PC-9 (cell line): ENCODE results near the gene IFT88. TPM values are rescaled to one million over a fixed set of nuclear protein-coding genes. Genes with fewer than 3 reads are reported as not detected.

Experiments
- BruUV-seq: library from RNA; stranded (reverse); fragments of 400-500 nt; replicated peaks from 2 replicates; lab custom pipeline; 2021; lab: Mats Ljungman, UMichigan
- CTCF ChIA-PET: fragments of 300-600 bp; sonication (Branson Sonifier 250); formaldehyde crosslinking; loops from one replicate; lab custom pipeline; 2022; ENCODE audit warnings: antibody characterized with exemption; lab: Charles Lee
- POLR2A ChIA-PET: fragments of 300-600 bp; sonication (Branson Sonifier 250); formaldehyde crosslinking; loops from one replicate; lab custom pipeline; 2022; ENCODE audit warnings: antibody characterized with exemption; ENCODE audit not compliant: unreplicated experiment; lab: Charles Lee
- DNase-seq, 2 experiments: peaks; one replicate each; pipeline versions ENCODE4 v3.0.0 to v3.0.0-alpha.2; 2015 to 2022; ENCODE audit warnings: mixed read lengths in 1 of 2
- H2AFZ ChIP-seq: fragments of 200-600 bp; sonication (generic); 2 replicates; pipeline ENCODE4 v1.8.1; 2017; ENCODE audit warnings: antibody characterized with exemption
- H3F3A ChIP-seq: fragments of 200-600 bp; sonication (generic); 2 replicates; pipeline ENCODE4 v1.8.1; 2017; ENCODE audit warnings: antibody characterized with exemption, mild to moderate bottlenecking, low read depth; ENCODE audit not compliant: insufficient read depth
- H3K27ac ChIP-seq: fragments of 200-600 bp; sonication (generic); 2 replicates; pipeline ENCODE4 v1.6.1; 2016; ENCODE audit warnings: mixed run types
- H3K27me3 ChIP-seq: fragments of 200-600 bp; sonication (generic); 2 replicates; pipeline ENCODE4 v1.6.1; 2016; ENCODE audit warnings: low read depth, mixed run types; ENCODE audit not compliant: insufficient read depth
- H3K36me3 ChIP-seq: fragments of 200-600 bp; sonication (generic); 2 replicates; pipeline ENCODE4 v1.6.1; 2016; ENCODE audit warnings: low read depth, mixed run types
- H3K4me1 ChIP-seq: fragments of 200-600 bp; sonication (generic); replicated peaks from 2 replicates; pipeline ENCODE4 v1.6.1; 2016; ENCODE audit warnings: mixed run types; ENCODE audit not compliant: insufficient read depth
- H3K4me2 ChIP-seq: fragments of 200-600 bp; sonication (generic); 2 replicates; pipeline ENCODE4 v1.6.1; 2017; ENCODE audit warnings: mixed run types
- H3K4me3 ChIP-seq: fragments of 200-600 bp; sonication (generic); 2 replicates; pipeline ENCODE4 v1.6.1; 2016; ENCODE audit warnings: mixed run types
- H3K79me2 ChIP-seq: fragments of 200-600 bp; sonication (generic); 2 replicates; pipeline ENCODE4 v1.6.1; 2017; ENCODE audit warnings: low read depth, mixed run types
- H3K9me2 ChIP-seq: fragments of 200-600 bp; sonication (generic); 2 replicates; pipeline ENCODE4 v1.8.1; 2017; ENCODE audit warnings: mild to moderate bottlenecking; ENCODE audit not compliant: insufficient read depth
- H3K9me3 ChIP-seq: fragments of 200-600 bp; sonication (generic); 2 replicates; pipeline ENCODE4 v1.8.1; 2016; ENCODE audit warnings: low read depth; ENCODE audit not compliant: insufficient read depth
- H4K20me1 ChIP-seq: fragments of 200-600 bp; sonication (generic); 2 replicates; pipeline ENCODE4 v1.8.1; 2017; ENCODE audit not compliant: insufficient read depth
- EZH2 ChIP-seq: fragments of 200-600 bp; sonication (generic); IDR thresholded peaks from 2 replicates; pipeline ENCODE4 v1.8.0; 2017; ENCODE audit warnings: antibody characterized with exemption, low read depth
- intact Hi-C: fragments of 100-400 bp; cut with micrococcal nuclease; formaldehyde crosslinking; loops from one replicate; pipeline ENCODE4 v1.10.0; 2022; ENCODE audit not compliant: unreplicated experiment
- total RNA-seq: library from RNA; stranded (reverse); gene quantifications from 2 replicates; pipeline ENCODE4 v1.2.3, GENCODE V29; 2021
- TF ChIP-seq, protein P1 (sequence below): fragments of 200-600 bp; sonication (generic); conservative IDR thresholded peaks from 2 replicates; pipeline ENCODE4 v1.6.1; 2017; ENCODE audit warnings: mixed run types, antibody characterized with exemption, mild to moderate bottlenecking, moderate library complexity

The IFT88 gene
- total RNA-seq, 1 experiment from 2014 or later = 11.7 TPM

DNA sequence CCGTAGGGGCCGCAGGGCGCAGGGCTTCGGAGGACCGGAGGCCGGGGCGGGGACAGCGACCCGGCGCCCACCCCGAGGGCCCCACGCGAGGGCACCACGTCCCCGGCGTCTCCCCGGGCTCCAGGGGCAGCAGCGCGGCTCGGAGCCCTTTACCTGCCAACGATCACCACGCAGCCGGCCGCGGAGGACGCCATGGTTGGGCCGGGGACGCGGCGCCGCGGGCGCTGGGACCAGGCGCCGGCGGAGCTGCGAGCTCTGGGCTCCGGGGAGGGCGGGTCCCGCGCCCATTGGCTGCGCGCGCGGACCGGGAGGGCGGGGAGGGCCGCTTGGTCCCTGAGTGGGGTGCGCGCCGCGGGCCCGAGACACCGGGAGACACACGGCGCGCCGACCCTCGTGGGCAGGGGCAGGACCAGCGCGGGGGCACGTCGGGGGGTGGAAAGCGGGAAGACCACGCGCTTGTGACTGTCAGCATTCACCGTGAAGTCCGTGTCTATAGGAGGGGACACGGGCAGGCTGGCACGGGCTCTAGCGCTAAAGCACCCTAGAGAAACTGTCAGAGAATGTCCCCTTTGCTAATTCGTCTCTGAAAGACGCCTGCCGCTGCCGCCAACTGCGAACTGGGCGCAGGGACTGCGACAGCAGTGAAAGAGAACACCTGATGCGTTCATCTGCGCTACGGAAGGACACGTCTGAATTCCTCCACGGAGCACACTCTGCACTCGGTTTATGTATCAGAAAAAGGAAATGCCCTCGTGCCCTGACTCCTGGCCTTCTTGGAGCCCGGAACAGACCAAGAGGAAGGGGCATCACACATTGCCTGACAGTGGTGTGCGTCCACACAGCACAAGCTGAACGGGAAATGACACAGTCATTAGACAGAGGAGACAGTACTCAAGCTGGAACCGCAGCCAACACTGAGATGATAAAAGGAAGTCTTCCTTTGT, 41.1 kb upstream of the IFT88 start, which contains the start of gene CRYL1:
Gene CRYL1 (minus strand): TSS at position 257 of the 944 bp plus-strand sequence. CDS start 63 bp downstream, at position 194.
- no peaks in the 10 kb centered on the region for H3K36me3 ChIP-seq
- H3K4me3 ChIP-seq = peak within 1 kb of the TSS; percentile 71
- H3K4me1 ChIP-seq = peaks cover 8% of the 10 kb centered on the region
- no peaks in the 10 kb centered on the region for H4K20me1 ChIP-seq
- H3F3A ChIP-seq = peaks cover 17% of the 10 kb centered on the region; the same call in 1 of the 2 replicates
- TF ChIP-seq, protein P1, sequence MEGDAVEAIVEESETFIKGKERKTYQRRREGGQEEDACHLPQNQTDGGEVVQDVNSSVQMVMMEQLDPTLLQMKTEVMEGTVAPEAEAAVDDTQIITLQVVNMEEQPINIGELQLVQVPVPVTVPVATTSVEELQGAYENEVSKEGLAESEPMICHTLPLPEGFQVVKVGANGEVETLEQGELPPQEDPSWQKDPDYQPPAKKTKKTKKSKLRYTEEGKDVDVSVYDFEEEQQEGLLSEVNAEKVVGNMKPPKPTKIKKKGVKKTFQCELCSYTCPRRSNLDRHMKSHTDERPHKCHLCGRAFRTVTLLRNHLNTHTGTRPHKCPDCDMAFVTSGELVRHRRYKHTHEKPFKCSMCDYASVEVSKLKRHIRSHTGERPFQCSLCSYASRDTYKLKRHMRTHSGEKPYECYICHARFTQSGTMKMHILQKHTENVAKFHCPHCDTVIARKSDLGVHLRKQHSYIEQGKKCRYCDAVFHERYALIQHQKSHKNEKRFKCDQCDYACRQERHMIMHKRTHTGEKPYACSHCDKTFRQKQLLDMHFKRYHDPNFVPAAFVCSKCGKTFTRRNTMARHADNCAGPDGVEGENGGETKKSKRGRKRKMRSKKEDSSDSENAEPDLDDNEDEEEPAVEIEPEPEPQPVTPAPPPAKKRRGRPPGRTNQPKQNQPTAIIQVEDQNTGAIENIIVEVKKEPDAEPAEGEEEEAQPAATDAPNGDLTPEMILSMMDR = no peak
- no peak for TF ChIP-seq EZH2
- peak within 1 kb of the TSS; percentile 53 for H3K27ac ChIP-seq
- H3K79me2 ChIP-seq = no peaks in the 10 kb centered on the region
- H3K27me3 ChIP-seq = no peaks in the 10 kb centered on the region
- BruUV-seq = no TSS peak
- DNase-seq = peak; percentile 42 to 49
- peak within 1 kb of the TSS; percentile 95 for H3K4me2 ChIP-seq
- H3K9me3 ChIP-seq = no peaks in the 10 kb centered on the region
- intact Hi-C loops = loop anchor here (2.0 kb wide), 1 partner anchor 41 kb away; the partner anchor contains the start of gene IFT88
- H2AFZ ChIP-seq = peak within 1 kb of the TSS; percentile 99
- H3K9me2 ChIP-seq = no peaks in the 10 kb centered on the region
- CTCF ChIA-PET = no interaction called here
- POLR2A ChIA-PET = interaction anchor here (0.5 to 0.7 kb wide), 3 partner anchors 20 to 592 kb away, joined by 3 to 7 read pairs (median 7); no protein-coding TSS in a partner anchor

DNA sequence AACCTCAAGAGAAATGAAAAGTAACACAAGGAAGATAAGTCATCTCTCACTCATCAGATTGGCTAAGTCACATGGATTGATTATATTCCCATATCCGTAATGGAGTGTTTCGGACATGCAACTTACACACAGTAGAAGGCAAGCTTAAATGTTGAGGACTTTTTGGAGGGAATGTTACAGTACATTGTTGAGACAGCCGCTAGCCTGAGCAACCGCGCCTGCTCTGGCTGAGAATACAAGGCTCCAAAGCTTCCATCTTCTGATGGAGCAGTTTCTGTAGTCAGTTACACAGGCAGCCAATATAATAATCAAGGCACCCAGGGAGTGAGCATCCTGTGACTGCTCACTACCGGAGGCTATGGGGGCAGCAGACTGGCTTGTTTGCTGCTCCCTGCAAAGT, 40.3 kb upstream of the IFT88 start:
- Histone ChIP-seq H4K20me1 (no peaks in the 10 kb centered on the region), H3F3A (peaks cover 14% of the 10 kb centered on the region; the same call in 1 of the 2 replicates), H3K4me1 (peaks cover 8% of the 10 kb centered on the region), H3K27ac (peak overlapping the region; percentile 53; the same call in 1 of the 2 replicates), H2AFZ (peak overlapping the region; percentile 99), H3K9me3 (no peaks in the 10 kb centered on the region), H3K27me3 (no peaks in the 10 kb centered on the region), H3K9me2 (no peaks in the 10 kb centered on the region), H3K4me2 (peak overlapping the region; percentile 95), H3K79me2 (no peaks in the 10 kb centered on the region), H3K36me3 (no peaks in the 10 kb centered on the region), H3K4me3 (peak overlapping the region; percentile 71)
- POLR2A ChIA-PET = no interaction called here
- BruUV-seq = no TSS peak
- TF ChIP-seq EZH2 = no peak
- TF ChIP-seq, protein P1 = no peak
- CTCF ChIA-PET = interaction anchor here (0.6 kb wide), 1 partner anchor 310 kb away, joined by 4 read pairs; no protein-coding TSS in a partner anchor
- no peak for DNase-seq
- intact Hi-C loops = loop anchor here (2.0 kb wide), 1 partner anchor 40 kb away; the partner anchor contains the start of gene IFT88

DNA sequence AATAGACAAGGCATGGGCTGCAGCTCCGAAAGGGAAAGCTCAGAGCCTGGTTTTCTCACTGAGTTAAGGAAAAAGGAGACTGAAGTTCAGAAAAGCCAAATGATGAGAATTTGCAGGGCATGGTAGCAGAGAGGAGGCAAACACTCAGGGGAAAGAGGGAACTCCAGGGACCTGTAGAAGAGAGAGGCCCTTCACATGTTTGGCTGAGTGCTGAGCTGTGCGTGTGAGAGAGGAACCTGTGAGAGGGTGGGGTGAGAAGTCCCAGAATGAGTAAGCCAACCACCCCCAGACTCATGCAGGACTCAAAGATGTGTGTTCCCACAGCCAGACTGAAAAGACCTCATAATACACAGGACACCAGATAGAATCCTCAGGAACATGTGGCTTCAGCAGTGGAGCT, 38.5 kb upstream of the IFT88 start:
- Histone ChIP-seq H3K79me2 (no peaks in the 10 kb centered on the region), H3K27ac (no peak overlapping the region), H2AFZ (no peak overlapping the region), H3K9me2 (no peaks in the 10 kb centered on the region), H3K4me1 (peaks cover 8% of the 10 kb centered on the region), H3K4me3 (no peak overlapping the region), H4K20me1 (no peaks in the 10 kb centered on the region), H3K36me3 (no peaks in the 10 kb centered on the region), H3K9me3 (no peaks in the 10 kb centered on the region), H3K4me2 (no peak overlapping the region), H3F3A (peaks cover 13% of the 10 kb centered on the region; the same call in 1 of the 2 replicates), H3K27me3 (no peaks in the 10 kb centered on the region)
- ChIA-PET POLR2A (no interaction called here), CTCF (no interaction called here)
- DNase-seq = no peak
- intact Hi-C loops = no loop called here
- BruUV-seq = no TSS peak
- TF ChIP-seq EZH2 = no peak
- TF ChIP-seq, protein P1 = no peak
